NCI-H1048 (cell line): ENCODE data around the gene GTF2IRD2.
"Not testable (repeated sequence)": the region's sequence is repeated elsewhere in the genome, so short reads cannot be mapped to it uniquely, and the experiment has no call there.

ENCODE experiments used
- DNase-seq: peaks from one replicate; lab custom pipeline; 2025; lab: John Stamatoyannopoulos, UW

Gene GTF2IRD2

GRCh38 chr7:74788369-74789150, 62.8 kb downstream of the GTF2IRD2 start:
- DNase-seq, result not testable (repeated sequence)

- not testable (repeated sequence) for DNase-seq
Observed at GRCh38 chr7:74783595-74783994, 67.8 kb downstream of the GTF2IRD2 start.

GRCh38 chr7:74781746-74782145, 69.7 kb downstream of the GTF2IRD2 start:
- DNase-seq, result not testable (repeated sequence)

DNA sequence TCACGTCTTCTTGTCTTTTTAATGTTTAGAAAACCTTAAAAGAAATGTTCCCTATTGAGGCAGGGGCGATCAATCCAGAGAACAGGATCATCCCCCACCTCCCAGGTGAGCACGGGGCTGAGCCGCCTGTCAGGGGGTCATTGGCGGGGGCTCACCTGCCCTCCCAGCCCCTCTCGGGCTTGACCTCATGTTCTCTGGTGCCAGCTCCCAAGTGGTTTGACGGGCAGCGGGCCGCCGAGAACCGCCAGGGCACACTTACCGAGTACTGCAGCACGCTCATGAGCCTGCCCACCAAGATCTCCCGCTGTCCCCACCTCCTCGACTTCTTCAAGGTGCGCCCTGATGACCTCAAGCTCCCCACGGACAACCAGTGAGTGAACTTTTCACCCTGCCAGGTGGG, 72.4 kb downstream of the GTF2IRD2 start:
- DNase-seq, result not testable (repeated sequence)

- not testable (repeated sequence) for DNase-seq
Observed at GRCh38 chr7:74775111-74775510, 76.3 kb downstream of the GTF2IRD2 start.

DNA sequence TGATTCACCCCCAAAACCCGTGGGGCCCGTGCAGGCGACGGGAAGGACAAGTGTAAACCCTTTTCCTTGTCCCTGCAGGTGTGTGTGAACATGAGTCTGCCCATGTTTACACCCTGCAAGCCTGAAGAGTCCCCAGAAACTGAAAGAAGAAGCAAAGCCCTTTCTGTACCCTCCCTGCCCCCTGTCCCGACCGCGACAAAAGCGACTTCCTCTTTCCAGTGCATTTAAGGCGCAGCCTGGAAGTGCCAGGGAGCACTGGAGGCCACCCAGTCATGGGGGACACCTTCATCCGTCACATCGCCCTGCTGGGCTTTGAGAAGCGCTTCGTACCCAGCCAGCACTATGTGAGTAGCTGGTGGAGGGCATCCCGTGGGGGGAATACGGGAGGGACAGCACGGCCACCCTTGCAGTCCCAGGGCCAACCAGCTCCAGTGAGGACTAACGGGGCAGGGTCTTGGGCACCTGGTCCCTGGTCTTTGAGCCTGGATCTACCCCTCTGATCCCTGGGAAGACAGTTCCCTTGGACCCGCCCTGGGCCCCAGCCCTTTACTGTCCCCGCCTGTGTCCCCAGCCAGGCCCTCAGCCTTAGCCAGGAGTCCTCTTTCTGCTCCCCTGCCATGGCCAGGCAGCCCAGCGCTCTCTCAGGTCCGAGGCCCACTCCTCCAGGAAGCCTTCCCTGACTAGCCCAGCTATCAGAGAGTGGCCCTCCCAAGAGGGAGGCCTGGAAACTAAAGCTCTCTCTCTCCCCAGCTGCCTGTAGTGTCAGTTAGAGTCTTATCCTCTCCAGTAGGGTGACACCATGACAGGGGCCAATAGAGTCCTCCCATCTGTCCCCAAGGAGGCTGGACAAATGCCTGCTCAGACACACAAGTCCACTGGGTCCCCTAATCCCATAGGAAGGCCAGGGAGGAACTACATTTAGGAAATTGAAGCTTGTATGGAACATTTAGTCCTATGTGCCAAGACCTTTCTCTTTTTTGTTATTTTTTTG, 77.3 kb downstream of the GTF2IRD2 start, which contains the start of gene NCF1:
TSS of gene NCF1 (plus strand) at position 252 of the 991 bp plus-strand sequence. CDS start at position 273, 21 bp downstream.
- DNase-seq, result not testable (repeated sequence)

- not testable (repeated sequence) for DNase-seq
Observed at GRCh38 chr7:74772093-74772492, 79.3 kb downstream of the GTF2IRD2 start.

- not testable (repeated sequence) for DNase-seq
Observed at GRCh38 chr7:74770062-74770461, 81.3 kb downstream of the GTF2IRD2 start.

- not testable (repeated sequence) for DNase-seq
Observed at GRCh38 chr7:74766991-74767390, 84.4 kb downstream of the GTF2IRD2 start.

GRCh38 chr7:74766509-74766908, 84.9 kb downstream of the GTF2IRD2 start:
- not testable (repeated sequence) for DNase-seq

DNA sequence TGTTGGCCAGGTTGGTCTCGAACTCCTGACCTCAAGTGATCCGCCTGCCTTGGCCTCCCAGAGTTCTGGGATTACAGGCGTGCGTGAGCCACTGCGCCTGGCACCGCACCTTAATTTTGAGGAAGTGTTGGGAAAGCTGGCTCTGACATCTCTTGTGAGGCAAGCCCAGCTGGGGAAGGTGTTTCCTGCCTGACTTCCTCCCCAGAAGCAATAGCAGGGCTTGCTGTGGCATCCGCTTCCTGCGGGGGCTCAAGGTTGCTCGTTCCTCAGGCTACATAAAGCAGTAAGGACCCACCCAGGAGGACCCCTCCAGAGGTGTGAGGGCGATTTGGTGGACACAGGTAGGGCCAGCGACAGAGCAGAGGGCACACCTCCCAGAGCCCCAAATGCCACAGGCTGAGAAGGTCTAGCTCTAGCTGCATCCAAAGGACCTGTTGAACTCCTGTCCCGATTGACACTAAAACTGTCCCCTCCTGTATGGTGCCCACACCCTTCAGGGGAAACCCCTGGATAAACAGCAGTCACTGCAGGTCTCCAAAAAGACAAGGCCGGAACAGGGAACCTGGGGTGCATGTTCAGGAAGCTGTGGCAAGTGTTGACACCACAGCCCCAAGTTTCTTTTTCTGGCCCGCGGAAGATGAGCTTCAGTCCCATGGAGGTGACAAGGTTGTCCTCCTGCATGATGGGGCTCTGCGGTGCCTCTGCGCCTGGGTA, 86.0 kb downstream of the GTF2IRD2 start:
- DNase-seq, result not testable (repeated sequence)

GRCh38 chr7:74758982-74759381, 92.4 kb downstream of the GTF2IRD2 start:
- not testable (repeated sequence) for DNase-seq

DNA sequence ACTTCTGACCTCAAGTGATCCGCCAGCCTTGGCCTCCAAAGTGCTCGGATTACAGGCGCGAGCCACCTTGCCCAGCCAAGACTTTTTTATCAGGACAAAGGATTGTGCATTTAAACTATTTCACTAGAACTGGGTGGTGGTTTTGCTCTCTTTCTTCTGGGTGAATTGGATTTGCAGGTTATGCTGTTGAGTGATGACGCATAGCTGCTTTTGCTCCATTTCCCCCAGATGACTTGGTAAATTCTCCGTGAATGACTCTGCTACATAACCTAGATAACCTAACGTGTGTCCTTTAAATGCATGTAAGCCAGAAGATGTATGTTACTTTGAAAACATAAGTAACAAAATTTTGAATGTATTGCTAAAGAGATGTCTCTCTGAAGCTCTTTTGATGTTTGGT, 93.1 kb downstream of the GTF2IRD2 start:
- DNase-seq, result not testable (repeated sequence)

- not testable (repeated sequence) for DNase-seq
Observed at GRCh38 chr7:74756673-74757072, 94.7 kb downstream of the GTF2IRD2 start.

DNA sequence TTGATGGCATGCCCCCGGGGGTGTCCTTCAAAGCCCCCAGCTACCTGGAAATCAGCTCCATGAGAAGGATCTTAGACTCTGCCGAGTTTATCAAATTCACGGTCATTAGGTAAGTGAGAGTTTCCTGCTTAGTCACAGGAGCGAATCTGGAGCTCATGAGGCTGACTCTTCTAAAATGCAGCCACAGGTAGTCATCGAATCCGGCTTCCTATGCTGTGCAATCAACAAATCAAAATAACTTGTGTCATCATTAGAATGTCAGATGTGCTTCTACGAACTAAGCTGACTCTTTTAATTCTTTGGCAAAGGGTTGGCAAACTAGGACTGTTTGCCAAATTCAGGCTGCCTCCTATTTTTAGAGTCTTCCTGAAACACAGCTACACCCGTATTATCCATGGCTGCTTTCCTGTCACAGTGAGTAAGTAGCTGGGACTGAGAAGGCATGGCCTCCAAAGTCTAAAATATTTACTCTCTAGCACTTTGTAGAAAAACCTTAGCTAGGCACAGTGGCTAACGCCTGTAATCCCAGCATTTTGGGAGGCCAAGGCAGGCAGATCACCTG, 97.4 kb downstream of the GTF2IRD2 start:
- not testable (repeated sequence) for DNase-seq
